AG20443 (cell line): ENCODE measurements around the gene COL23A1.

Experiments
- DNase-seq: peaks from one replicate; pipeline ENCODE4 v3.0.0; 2012; ENCODE audit warnings: low spot score, mixed read lengths

Gene COL23A1

DNA sequence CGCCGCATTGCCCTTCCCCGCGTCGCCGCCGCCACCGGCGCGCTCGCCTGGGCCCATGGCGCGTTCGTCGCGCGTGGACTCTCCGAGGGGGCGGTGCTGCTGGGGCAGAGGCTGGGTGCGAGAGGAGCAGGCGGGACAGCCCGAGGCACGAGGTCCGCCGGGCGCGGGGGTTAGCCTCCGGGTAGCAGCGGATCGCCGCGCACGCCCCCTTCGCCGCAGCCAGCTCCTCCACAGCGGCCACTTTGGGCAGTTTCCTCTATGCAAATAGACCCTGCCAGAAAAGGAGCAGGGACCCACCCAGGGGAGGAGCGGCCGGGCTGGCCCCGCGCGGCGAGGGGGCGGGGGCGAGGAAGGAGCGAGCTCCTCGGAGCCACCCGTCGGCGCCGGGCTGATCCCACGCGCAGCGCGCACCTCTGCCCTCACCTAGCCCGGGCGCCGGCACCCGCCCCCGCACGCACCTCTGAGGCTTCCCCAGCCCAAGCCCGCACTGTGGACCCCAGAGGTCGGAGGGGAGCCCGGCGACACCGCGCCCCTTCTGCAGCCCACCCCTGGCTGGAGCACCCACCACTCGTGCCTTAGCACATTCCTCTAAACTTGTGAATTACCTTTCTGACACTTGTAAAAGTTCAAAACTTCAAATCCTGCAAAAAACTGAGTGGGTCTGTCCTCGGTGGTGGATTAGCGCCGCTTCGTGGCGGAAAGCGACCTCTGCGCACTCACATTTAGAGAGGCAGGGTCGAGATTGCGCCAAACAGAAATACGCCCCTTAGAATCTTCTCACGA is at the start of gene COL23A1:
Gene COL23A1, minus strand, starts transcription at position 253 of the 783 bp plus-strand sequence.
- DNase-seq: peak; percentile 64

DNA sequence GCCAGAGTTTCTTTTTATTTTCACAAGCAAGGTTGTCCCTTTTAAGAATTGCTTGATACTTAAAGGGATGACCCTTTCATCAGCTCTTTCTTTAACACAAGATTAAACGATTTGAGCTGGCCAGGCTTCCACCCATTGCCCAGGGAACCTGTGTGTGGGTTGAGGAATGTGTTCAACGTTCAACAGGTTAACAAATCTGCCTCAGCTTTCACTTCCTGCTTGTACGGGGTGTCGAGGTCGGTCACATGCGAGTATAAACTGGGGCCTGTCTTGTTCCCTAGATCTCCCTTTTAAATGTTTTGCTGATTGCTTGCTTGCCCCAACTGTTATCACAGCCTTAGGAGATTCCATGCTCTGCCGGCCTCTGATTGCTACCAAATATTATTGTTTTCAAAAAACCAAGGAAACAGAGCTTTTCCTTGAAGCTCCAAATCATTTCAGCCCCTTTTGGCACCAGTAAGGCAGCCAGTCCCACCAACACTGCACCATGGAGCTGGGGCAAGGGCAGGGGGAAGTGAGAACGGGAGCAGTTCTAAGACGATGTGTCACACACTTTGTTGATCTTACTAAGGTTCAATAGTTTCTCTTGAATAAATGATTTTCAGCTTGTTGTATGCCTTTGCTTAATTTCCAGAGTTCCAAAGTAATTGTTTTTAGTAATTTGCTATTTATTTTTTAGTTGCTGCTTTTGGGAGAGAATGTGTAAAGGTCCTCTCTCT is 47.3 kb upstream of the COL23A1 start:
- no peak for DNase-seq

DNA sequence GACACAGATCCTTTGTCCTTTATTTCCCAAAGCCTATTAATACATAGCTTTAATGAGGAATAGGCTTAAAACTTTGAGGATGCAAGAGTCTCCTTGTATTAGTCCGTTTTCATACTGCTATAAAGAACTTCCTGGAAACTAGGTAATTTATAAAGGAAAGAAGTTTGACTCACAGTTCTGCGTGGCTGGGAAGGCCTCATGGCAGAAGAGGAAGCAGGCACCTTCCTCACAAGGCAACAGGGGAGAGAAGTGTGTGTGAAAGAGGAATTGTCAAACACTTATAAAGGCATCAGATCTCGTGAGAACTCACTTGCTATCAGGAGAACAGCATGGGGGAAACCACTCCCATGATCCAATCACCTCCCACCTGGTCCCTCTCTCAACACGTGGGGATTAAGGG is 42.1 kb upstream of the COL23A1 start:
- DNase-seq: no peak

- DNase-seq: no peak
Measured at GRCh38 chr5:178630951-178631350, 40.8 kb upstream of the COL23A1 start.

- no peak for DNase-seq
Measured at GRCh38 chr5:178630475-178630930, 40.3 kb upstream of the COL23A1 start.

DNA sequence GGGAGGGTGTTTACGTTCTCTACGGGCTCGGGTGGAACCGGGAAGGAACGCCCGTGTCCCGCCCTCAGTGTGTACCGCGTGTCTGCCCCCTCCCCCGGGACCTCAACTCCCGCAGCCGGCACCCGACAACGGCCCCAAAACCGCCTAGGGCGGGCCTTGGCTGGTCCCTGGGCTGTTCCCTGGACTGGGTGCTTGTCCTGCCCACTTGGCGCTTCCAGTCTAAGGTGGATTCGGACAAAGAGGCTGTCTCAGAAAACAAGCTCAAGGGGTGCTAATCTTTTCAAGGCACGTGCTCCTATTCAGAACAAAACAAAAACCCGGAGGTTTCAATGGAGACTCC is 37.0 kb upstream of the COL23A1 start:
- no peak for DNase-seq

GRCh38 chr5:178626484-178627258 is 36.5 kb upstream of the COL23A1 start, which contains the start of gene CLK4:
Gene CLK4 (minus strand): TSS chr5:178627050. CDS start chr5:178623416, 3,634 bp downstream.
- DNase-seq: peak; percentile 99

DNA sequence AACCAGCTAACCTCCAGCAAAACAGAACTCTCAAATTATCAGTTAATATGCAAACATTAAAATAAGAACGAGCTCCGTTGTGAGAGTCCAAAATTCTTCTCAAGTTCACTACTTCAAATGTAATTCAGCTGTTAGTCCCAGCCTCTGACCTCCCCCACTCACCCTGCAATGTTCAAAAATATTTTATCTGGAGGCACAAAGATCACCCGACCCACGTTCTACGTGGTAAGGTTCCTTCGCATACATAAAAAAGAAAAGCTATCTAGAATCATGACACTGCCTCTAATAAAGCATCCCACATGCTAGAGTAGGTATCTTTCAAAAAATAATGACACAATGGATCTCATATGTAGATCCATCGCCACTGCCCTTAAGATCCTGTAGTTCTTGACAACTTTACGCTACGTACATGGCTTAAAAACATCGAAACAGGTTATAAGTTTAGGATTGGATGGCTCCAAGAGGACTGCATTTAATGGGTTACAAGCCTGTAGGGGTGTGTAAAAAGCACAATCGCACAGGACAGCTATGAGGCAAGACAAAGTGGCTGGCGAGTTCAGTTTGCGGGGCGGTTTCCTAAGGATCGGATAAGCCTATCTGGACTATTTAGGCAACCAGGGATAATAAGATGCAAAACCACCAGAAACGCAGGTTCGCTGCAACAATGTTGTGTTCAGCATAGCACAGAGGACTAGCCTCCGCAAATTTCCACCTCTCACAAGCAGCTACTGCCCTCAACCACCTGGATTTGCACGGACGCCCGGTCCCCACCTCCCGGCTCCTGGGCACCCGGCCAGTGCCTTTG is 35.7 kb upstream of the COL23A1 start:
- DNase-seq: peak; percentile 29

- DNase-seq: peak; percentile 22
Measured at GRCh38 chr5:178624631-178625546, 34.7 kb upstream of the COL23A1 start.

DNA sequence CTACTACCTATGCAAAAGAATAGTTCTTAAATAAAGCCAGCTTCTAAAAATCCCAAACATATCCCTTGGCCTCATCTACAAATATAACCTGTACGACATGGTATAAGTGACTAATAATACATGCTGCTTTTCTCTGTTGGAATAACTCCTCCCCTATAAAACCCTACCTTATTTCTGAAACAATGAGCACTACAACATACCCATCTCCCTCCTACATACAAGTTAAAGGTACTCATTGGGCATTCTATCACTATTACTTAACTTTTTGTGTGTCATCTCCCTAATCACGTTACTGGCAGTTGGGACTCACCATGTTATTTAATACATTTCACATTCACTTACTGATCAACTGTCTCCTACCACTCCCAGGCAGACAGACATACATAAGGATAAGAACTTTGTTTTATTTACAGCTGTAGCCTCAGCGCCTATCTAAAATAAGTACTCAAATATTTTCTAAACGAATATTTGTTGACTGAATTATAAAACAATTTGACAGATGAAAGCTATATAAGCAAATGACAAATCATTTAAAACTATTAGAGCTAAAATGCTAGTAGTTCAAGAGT is 32.6 kb upstream of the COL23A1 start:
- no peak for DNase-seq

DNA sequence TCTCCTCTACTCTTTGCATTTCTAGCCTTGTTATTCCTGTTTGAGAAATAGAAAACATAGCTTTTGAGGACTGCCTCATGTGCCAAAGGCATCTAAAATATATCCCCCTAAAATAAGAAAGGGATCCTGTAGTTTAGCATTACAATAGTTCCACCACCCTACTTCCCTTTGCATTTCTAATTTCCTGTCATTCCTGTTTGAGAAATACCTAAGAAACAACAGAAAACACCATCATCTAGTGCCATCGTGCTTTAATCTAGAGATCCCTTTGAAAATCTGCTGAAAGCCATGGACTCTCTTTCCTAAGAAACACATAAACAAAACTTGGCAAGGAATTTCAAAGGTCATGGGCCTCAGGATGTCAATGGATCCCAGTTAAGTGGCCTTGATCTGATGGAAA is 29.2 kb upstream of the COL23A1 start:
- DNase-seq: no peak

DNA sequence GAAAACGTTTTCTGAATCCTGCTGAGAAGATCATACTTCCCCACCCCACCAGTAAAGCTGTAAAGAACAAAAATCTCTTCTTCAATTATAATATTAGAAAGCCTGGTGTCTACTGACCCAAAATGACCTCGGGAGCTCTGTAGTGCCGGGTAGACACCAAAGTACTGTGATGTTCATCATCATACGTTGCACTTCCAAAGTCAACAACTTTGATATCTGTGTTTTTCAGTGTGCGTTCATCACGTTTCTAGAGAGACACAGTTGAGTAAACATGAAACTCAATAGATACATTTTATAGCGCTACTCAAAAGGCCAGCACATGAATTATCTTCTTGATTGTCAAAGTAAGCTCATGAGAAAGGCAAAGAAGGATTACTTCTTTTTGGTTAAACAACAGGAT is 22.1 kb upstream of the COL23A1 start:
- DNase-seq: no peak

GRCh38 chr5:178606269-178606668 is 16.1 kb upstream of the COL23A1 start:
- DNase-seq: no peak

DNA sequence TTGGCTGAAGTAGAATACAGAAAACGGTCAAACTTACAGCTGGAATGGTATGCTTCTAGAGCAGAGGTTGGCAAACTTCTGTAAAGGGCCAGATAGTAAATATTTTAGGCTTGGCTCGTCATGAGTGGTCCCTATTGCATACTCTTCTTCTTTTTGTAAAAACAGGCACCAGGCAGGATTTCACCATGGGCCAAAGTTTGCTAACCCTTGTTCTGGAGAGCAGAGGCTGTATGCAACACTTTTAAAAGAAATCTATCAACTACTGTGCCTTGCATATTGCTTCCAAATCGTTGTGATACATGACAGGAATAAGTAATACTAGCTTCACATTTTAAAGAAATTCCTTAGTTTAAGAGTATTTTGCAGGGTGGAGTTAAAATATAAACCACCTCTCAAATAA is 15.6 kb upstream of the COL23A1 start:
- no peak for DNase-seq

DNA sequence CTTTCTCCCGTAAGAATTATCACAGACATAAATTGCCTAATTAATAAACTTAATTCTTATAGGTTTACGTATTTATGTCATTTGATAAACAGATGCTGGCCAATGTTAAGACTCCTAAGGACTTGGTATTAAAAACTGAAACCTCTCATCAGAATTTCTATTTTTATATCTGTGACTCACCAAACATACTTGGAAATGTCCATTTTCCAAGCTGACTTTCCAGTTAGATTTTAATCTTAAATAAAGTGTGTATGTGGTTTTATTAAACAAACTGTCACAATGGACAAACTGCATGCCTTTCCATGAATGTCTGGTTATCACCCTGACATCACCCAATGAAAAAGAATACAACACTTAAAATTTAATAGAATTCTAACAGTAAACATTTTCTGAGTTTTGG is 12.6 kb upstream of the COL23A1 start:
- no peak for DNase-seq

DNA sequence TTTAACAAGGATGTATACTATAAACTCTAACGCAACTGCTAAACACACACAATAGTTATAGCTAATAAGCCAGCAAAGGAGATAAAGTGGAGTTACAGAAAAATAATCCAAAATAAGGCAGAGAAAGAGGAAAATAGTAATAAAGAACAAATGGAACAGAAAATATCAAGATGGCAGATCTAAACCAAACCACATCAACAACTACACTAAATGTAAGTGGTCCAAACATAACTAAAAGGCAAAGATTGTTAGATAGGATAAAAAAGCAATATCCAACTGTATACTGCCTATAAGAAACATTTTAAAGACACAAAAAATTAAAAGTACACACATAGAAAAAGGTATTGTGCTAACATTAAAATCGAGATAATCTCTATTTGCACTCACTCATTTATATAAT is 5.6 kb upstream of the COL23A1 start:
- DNase-seq: no peak

GRCh38 chr5:178595150-178595549 is 5.0 kb upstream of the COL23A1 start:
- DNase-seq: no peak

GRCh38 chr5:178590924-178591423 is 781 bp upstream of the COL23A1 start:
- DNase-seq: peak; percentile 53

DNA sequence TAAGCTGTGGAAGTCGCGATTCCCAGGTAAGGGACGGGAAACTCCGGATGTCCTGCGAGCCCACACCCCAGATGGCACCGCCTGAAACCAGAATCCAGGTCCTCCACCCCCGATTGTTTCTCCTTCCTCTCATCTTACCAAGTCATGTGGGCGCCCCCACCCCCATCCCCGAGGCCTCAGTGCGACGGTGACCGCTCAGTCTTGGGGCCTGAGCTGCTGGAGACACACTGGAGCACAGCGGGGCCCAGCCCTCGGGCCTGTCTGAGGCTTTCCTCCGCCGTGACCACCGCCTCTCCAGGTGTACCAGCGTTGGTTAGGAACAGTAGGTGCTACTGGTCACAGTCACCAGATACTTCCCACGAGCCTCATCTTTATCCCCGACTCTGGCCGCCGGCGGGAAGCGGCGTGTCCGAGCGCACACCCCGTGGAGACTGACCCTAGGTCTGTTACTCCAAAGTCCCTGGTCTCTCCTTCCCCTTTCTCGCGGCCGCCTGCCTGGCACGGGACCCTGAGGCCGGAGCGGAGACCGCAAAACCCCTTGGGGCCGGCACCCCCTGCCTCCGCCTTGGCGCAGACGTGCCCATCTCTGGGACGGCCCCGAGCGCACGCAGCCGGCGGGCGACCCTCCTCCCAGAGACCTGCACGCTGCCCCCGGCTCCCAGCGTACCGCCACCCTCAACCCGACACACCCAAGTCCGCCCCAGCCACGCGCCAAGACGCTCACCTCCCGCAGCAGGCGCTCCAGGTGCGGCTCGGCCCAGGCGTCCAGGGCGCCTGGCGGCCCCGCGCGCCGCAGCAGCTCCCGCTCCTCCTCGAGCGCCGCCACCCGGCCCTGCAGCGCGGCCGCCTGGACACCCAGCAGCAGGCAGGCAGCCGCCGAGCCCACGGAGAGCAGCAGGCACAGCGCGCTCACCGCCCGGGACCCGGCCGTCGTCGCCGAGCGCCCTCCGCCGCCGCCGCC is 733 bp downstream of the COL23A1 start:
- peak; percentile 76 for DNase-seq
